Body of pancreas (tissue), 4 donors: ENCODE data around the gene PLCB4. TPM values are rescaled to one million over a fixed set of nuclear protein-coding genes. Genes with fewer than 3 reads are reported as not detected.

Source experiments
- ATAC-seq: fragments of 150-250 bp; one replicate; pipeline ENCODE4 v1.9.1; 2016
- DNase-seq, 4 donors: peaks; one replicate each; pipeline ENCODE4 v3.0.0-alpha.2; 2019
- H3K27ac ChIP-seq, 4 donors: fragments of 200-600 bp; sonication (generic); 1 replicate in 3 of 4; 2 replicates in 1 of 4; pipeline versions ENCODE4 v1.5.1 to v1.6.1; 2016 to 2019; ENCODE audit warnings: mild to moderate bottlenecking in 1 of 4, mixed read lengths in 1 of 4, moderate library complexity in 1 of 4
- H3K27me3 ChIP-seq, 2 donors: fragments of 200-600 bp; sonication (generic); one replicate each; pipeline ENCODE4 v1.6.0; 2016; ENCODE audit warnings: mild to moderate bottlenecking in 1 of 2
- H3K36me3 ChIP-seq, 2 donors: fragments of 200-600 bp; sonication (generic); replicated peaks in 1 of 2; 2 replicates each; pipeline ENCODE4 v1.5.1; 2016; ENCODE audit warnings: low read depth in 2 of 2; ENCODE audit not compliant: insufficient read depth in 1 of 2
- H3K4me1 ChIP-seq: fragments of 200-600 bp; sonication (generic); one replicate; pipeline ENCODE4 v1.6.0; 2016
- H3K4me3 ChIP-seq, 2 donors: fragments of 200-600 bp; sonication (generic); 1 replicate in 1 of 2; 2 replicates in 1 of 2; pipeline ENCODE4 v1.5.1; 2016 to 2019
- H3K9me3 ChIP-seq, 3 donors: fragments of 200-600 bp; sonication (generic); 1 replicate in 2 of 3; 2 replicates in 1 of 3; pipeline ENCODE4 v1.5.1; 2016
- POLR2A ChIP-seq, 3 donors: fragments of 450-650 bp; IDR thresholded peaks; one replicate each; pipeline ENCODE4 v1.6.1; 2016; ENCODE audit warnings: antibody characterized with exemption in 3 of 3, mild to moderate bottlenecking in 2 of 3
- WGBS, 2 donors: methylation state at CpG; one replicate each; pipeline ENCODE4 v1.1.5; 2017; 5-methylcytosine and 5-hydroxymethylcytosine counted together
- intact Hi-C: fragments of 100-400 bp; cut with DNase I; formaldehyde crosslinking; loops from one replicate; pipeline ENCODE4 v1.15.1; 2023
- total RNA-seq, 2 donors: library from RNA; depleted of rRNA; stranded (reverse); fragments of >200 nt; gene quantifications; one replicate each; pipeline ENCODE4 v1.1.0, GENCODE V29; 2016
- TF ChIP-seq, protein P1 (sequence below), 7 experiments: fragments of 450-650 bp in 4 of 7; fragments of 200-600 bp in 3 of 7; sonication (generic) in 3 of 7; IDR thresholded peaks; one replicate each; pipeline ENCODE4 v1.5.1; 2016 to 2019; ENCODE audit warnings: antibody characterized with exemption in 7 of 7

Gene PLCB4
- total RNA-seq, 2 donors from 2014 or later = 1.3 to 3.4 TPM

- H3K4me3 ChIP-seq = no peak overlapping the region
- H3K27ac ChIP-seq = no peak overlapping the region
- H3K36me3 ChIP-seq = no peaks in the 10 kb centered on the region
- WGBS, 2 donors = 66 to 76% methylated on average over 5 of the region's 5 CpGs
- no peaks in the 10 kb centered on the region for H3K27me3 ChIP-seq
- H3K4me1 ChIP-seq = no peaks in the 10 kb centered on the region
- H3K9me3 ChIP-seq = no peaks in the 10 kb centered on the region
- intact Hi-C loops = no loop called here
- ATAC-seq (no peak), DNase-seq (no peak)
- no peak for TF ChIP-seq POLR2A (IDR thresholded peaks at IDR 0.05)
- TF ChIP-seq, protein P1, sequence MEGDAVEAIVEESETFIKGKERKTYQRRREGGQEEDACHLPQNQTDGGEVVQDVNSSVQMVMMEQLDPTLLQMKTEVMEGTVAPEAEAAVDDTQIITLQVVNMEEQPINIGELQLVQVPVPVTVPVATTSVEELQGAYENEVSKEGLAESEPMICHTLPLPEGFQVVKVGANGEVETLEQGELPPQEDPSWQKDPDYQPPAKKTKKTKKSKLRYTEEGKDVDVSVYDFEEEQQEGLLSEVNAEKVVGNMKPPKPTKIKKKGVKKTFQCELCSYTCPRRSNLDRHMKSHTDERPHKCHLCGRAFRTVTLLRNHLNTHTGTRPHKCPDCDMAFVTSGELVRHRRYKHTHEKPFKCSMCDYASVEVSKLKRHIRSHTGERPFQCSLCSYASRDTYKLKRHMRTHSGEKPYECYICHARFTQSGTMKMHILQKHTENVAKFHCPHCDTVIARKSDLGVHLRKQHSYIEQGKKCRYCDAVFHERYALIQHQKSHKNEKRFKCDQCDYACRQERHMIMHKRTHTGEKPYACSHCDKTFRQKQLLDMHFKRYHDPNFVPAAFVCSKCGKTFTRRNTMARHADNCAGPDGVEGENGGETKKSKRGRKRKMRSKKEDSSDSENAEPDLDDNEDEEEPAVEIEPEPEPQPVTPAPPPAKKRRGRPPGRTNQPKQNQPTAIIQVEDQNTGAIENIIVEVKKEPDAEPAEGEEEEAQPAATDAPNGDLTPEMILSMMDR (IDR thresholded peaks at IDR 0.05) = no peak
Observed at GRCh38 chr20:9412309-9412708, 343.4 kb downstream of the PLCB4 start.

DNA sequence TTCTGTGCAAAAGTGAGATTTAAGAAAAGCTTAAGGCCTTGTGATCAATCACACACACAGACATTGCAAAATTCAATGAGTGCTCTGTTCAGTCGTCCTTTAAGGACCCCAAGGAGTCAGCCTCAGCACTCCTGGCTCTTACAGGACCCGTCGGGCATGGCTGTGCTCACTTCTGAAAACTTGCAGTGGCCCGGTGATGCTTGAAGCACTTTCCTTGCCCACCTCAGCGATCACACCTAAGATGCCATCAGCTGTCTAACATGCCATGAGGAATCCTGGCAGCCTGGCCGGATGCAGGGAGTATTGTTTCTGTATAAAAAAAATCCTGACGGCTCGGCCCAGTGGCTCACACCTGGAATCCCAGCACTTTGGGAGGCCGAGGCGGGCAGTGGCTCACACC lies 344.1 kb downstream of the PLCB4 start:
- no peaks in the 10 kb centered on the region for H3K27me3 ChIP-seq
- no peak overlapping the region for H3K27ac ChIP-seq
- H3K4me3 ChIP-seq = no peak overlapping the region
- no peaks in the 10 kb centered on the region for H3K36me3 ChIP-seq
- H3K4me1 ChIP-seq = no peaks in the 10 kb centered on the region
- DNase-seq (no peak), ATAC-seq (no peak)
- TF ChIP-seq POLR2A (IDR thresholded peaks at IDR 0.05) = no peak
- TF ChIP-seq, protein P1 (IDR thresholded peaks at IDR 0.05) = no peak
- H3K9me3 ChIP-seq = no peaks in the 10 kb centered on the region
- intact Hi-C loops = no loop called here
- WGBS, 2 donors = 77 to 82% methylated on average over 4 to 10 of the region's 10 CpGs

DNA sequence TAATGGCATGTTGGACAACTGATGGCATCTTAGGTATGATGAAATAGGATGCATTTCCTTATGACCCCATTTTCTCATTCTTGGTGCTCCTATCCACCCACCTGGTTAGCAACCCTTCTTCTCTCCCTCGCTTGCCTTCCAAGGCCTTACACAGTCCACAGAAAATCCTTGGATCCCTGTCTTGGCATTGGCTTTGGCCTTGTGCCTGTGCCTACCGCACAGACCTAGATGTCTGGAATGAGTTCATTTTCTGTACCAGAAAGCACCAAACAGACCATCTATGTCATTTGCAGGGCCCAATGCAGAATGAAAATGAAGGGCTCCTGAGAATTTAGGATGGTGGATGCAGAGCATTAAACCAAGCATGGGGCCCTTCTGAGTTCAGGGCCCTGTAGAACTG lies 346.5 kb downstream of the PLCB4 start:
- H3K9me3 ChIP-seq = no peaks in the 10 kb centered on the region
- no peak for TF ChIP-seq POLR2A (IDR thresholded peaks at IDR 0.05)
- TF ChIP-seq, protein P1 (IDR thresholded peaks at IDR 0.05) = no peak
- no peaks in the 10 kb centered on the region for H3K27me3 ChIP-seq
- no peak overlapping the region for H3K4me3 ChIP-seq
- no peak for DNase-seq
- H3K36me3 ChIP-seq = no peaks in the 10 kb centered on the region
- H3K4me1 ChIP-seq = no peaks in the 10 kb centered on the region
- 57 to 75% methylated on average over 2 of the region's 2 CpGs for WGBS, 2 donors
- ATAC-seq = no peak
- no peak overlapping the region for H3K27ac ChIP-seq
- intact Hi-C loops = no loop called here

DNA sequence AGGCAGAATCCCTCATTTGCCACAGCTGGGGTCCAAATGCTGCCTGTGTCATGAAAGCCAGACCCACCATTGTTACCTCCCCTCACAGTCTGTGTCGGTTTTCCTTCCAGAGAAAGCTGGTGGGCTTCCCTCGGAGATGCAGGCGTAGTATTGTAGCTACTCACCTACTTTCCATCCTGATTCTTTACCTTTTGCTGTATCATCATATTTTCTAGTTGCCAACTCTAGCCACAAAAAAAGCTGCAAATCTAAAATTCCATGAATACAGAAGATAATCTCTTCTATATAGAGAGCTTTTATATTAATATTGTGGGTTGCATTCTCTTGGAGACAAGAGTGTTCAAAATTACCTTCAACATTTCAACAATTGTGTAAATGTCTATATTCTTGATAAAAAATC lies 347.5 kb downstream of the PLCB4 start:
- DNase-seq (no peak), ATAC-seq (no peak)
- Histone ChIP-seq H3K9me3 (no peaks in the 10 kb centered on the region), H3K36me3 (no peaks in the 10 kb centered on the region), H3K4me1 (no peaks in the 10 kb centered on the region), H3K27me3 (no peaks in the 10 kb centered on the region), H3K4me3 (no peak overlapping the region), H3K27ac (no peak overlapping the region)
- 66 to 69% methylated on average over 3 of the region's 3 CpGs for WGBS, 2 donors
- TF ChIP-seq POLR2A (IDR thresholded peaks at IDR 0.05) = no peak
- TF ChIP-seq, protein P1 (IDR thresholded peaks at IDR 0.05) = no peak
- intact Hi-C loops = no loop called here

- intact Hi-C loops = no loop called here
- Histone ChIP-seq H3K4me1 (no peaks in the 10 kb centered on the region), H3K36me3 (no peaks in the 10 kb centered on the region), H3K4me3 (no peak overlapping the region), H3K9me3 (no peaks in the 10 kb centered on the region), H3K27ac (no peak overlapping the region), H3K27me3 (no peaks in the 10 kb centered on the region)
- ATAC-seq (no peak), DNase-seq (no peak)
- TF ChIP-seq POLR2A (IDR thresholded peaks at IDR 0.05) = no peak
- TF ChIP-seq, protein P1 (IDR thresholded peaks at IDR 0.05) = no peak
Observed at GRCh38 chr20:9417665-9418064, 348.8 kb downstream of the PLCB4 start.
